Measurements from ENCODE around the gene ETS2.

GRCh38 chr21:38775733-38776132 is 30.0 kb upstream of the ETS2 start:
- TF ChIP-seq CTCF (IDR thresholded peaks at IDR 0.05) (no peak), POLR2A (IDR thresholded peaks at IDR 0.05) (no peak)
